GM12891 (cell line): ENCODE results near the gene MBD4.

Experiments
- POLR2A ChIP-seq: IDR thresholded peaks from 2 replicates; pipeline ENCODE4 v1.6.1; 2011; ENCODE audit warnings: low read depth, low read length, control low read depth
- POLR2AphosphoS5 ChIP-seq: IDR thresholded peaks from 2 replicates; pipeline ENCODE4 v1.6.1; 2011; ENCODE audit warnings: low read depth, low read length, control low read depth

DNA sequence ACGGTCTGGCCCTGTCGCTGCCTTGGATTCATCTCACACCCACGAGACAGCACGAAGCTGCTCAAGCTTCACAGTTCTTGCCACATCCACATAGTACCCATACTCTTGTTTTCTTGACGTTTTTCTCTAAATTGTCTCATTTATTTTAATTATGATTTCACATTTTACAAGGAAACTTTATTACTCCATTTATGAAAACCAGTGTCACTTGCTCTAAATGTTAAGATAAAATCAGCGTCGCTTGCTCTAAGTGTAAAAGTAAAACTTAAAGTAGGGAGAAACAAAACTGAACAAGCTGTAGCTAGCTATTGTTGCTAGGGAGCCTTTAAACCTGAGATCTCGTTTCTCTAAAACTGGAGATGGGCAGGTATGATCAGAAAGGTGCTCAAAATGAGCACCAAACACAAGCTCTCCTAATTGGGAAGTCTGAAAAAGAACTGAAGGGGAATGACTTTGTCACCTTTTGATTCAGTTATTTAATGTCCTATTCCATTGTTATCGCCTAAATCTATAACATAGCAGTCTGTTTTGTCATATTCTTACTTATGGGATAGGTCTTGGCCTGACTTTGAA is 956 bp upstream of the MBD4 start:
- TF ChIP-seq POLR2A (no peak; the same call in 1 of the 2 replicates), POLR2AphosphoS5 (no peak)
